GM19035 (cell line): Measurements from ENCODE around the gene IKZF1.
"Not testable (repeated sequence)": the region's sequence is repeated elsewhere in the genome, so short reads cannot be mapped to it uniquely, and the experiment has no call there.

Source experiments
- ATAC-seq: cut with Tn5 transposase; IDR thresholded peaks from one replicate; pipeline ENCODE4 v1.9.1; 2021; ENCODE audit not compliant: unreplicated experiment

The IKZF1 gene

DNA sequence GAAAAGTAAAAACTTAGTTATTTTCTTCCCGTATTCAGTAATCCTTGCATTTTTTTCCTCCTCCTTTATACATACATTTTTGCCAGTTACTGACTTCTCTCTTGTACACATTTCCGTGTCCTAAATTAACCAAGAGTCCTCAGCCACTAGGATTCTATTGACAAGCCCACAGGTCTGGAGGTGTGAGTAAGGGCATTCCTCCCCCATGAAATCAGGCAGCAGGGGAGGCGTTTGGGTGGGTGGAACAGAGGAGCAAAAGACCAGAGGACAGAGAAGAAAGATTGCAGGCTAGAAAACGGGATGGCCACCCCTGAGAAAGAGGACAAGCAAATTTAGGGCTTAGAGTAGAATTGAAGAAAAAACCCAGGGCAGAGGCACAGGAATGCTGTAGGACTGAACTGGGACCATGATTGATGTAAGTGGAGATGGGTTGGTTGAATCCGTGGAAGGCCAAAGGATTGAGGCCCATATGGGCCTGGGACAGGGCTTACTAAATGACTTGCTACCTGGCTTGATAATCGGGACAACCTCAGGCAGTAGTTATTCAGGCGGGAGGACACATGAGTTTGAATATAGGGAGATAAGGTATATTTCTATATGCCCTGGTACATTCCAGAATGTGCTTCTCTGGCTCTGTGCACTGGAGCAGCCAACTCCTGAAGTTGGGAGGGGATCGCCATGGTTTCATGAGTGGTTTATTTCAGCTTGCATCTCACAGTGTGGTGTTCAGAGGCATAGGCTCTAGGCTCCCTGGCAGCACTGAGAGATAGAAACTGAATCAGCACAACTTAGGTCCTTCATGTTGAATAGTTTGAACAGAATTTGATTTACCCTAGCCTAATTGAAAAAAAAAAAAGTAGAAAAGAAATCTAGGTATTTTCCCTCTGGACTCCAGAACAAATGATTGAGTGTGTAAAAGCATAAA, 28.0 kb downstream of the IKZF1 start:
- no peak for ATAC-seq

DNA sequence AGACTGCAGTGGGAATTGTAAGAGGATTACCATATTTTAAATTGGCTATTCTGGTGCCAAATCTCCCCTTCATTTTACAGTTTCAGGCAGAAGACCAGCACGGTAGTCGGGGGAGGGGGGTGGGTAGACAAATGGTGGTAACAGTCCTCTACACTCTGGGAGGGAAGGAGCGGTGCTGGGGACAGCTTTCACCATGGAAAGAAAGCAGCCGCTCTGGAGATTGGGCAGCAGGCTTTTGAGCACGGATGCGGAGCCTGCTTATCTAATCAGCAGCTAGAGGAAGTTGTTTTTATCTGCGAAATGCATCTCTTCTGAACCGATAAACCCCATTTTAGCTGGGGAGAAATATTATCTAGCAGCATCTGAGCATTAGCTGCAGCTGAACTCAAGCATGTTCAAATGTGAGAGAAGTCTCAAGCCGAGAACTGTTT, 28.7 kb downstream of the IKZF1 start:
- ATAC-seq: no peak

- ATAC-seq: no peak
These were observed 30.0 kb downstream of the IKZF1 start for GRCh38 chr7:50334341-50334994.

DNA sequence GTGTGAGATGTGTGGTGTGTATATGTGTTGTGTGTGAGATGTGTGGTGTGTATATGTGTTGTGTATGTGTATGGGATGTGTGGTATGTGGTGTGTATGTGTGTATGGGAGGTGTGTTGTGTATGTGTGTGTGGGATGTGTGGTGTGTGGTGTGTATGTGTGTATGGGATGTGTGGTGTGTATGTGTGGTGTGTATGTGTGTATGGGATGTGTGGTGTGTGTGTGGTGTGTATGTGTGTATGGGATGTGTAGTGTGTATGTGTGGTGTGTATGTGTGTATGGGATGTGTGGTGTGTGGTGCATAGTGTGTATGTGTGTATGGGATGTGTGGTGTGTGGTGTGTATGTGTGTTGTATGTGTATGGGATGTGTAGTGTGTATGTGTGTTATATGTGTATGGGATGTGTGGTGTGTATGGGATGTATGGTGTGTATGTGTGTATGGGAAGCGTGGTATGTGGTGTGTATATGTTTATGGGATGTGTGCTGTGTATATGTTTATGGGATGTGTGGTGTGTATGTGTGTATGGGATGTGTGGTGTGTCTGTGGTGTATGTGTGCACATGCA, 30.8 kb downstream of the IKZF1 start:
- ATAC-seq: no peak

DNA sequence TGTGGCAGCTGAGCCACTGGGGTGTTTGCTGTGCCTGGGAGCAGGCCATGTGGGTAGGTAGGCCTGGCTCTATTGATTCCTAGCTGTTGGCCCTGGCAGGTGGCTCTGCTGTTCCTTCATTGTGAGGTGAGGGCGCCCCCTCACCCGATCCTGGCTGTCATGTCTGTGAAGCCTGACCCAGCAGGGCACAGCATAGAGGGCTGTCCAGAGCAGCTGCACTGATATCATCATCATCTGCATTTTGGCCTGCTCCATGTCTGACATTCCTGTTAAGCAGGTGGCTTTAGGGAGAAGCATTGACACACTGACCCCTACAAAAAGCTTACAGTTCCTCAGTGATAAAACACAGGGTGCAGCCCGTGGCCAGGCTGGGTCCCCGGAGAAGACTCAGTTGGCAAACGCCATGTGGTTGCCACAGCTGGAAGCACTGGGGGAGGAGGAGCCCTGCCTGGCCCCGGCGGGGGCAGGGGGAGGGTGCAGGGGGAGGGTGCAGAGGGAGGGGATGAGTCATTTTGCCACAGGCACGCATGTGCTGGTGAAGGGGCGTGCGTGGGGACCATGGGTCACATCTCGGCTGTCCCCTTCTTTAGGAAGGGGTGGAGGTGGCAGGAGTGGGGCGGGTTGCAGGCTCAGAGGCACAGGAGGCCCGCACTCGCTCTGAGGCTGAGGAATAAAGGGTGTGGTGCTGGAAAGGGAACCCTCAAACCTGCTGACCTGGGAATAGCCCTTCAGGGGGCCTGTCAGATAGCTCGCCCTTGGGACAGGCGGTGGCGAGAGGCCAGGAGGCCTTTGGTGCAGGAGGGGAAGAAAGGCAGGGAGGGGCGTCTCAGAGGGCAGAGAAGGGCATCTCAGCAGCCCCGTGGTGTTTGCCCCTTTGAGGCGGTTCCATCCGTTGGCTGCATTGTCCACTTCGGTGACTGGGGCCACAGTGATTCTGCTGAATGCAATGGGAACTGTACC, 31.6 kb downstream of the IKZF1 start:
- peak; percentile 21 for ATAC-seq

DNA sequence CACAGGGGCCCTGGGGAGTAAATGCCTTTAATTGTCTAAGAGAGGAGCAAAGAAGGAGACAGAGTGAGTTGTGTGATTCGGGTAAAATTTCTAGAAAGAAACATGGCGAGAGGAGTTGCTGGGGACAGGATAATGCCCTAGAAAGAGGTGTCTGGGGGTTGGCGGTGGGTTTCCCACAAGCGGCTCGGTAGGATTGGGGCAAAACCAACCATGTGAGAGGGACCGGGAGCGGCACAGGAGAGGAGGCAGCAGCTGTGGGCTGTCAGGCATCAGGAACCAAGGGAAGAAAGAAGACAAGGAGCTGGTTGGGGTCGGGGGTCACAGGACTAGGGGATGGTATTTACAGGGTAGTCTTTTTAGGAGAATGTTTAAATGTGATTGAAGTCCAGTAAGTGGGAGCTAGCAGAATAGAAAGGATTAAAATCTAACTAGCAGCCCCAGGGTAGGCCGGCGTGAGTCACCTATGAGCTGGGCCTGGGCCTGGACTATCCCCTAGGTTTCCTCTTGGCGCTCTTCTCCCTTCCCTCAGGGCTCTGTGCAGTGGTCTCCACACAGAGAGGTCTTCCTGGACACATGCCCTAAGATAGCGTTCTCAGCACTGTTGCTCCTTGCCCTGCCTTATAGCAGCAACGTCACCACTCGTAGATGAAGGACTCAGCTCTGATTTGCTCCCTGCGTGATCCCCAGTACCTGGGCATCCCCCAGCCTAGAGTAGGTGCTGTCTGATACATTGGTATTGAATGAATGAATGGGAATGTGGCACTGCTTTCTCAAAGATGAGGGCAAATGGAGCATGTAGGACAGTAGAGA, 32.6 kb downstream of the IKZF1 start:
- ATAC-seq: no peak

DNA sequence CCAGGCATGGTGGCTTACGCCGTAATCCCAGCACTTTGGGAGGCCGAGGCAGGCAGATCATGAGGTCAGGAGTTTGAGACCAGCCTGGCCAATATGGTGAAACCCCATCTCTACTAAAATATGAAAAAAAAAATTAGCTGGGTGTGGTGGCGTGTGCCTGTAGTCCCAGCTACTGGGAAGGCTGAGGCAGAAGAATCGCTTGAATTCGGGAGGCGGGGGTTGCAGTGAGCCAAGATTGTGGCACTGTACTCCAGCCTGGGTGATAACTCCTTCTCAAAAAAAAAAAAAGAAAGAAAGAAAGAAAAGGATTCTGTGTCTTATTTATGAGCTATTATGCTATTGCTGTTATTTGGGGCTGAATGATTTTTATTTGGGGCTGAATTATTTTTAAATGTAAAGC, 35.0 kb downstream of the IKZF1 start:
- not testable (repeated sequence) for ATAC-seq

DNA sequence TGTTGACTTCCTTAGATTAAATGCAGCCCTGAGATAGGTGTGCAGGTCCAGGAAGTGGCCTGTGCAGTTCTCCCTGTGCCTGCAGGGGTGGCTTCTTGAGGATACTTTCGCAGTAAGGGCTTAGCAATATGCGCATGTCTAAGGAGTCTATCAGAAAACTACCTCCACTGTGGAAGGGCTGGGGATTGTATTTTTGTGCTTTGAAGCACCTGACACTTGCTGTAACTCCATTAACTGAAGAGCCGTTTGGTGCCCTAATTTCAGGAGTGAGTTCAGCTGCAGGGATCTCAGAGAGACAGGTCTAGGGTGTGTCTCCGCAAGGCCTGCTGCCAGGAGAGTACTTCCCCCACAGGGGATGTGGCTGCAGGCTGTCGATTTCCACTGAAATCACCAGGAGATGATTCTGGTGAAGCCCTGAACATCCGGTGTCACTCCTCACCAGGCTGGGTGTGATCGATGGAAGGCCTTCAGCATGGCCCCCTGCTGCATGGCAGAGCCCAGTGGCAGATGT, 35.5 kb downstream of the IKZF1 start:
- ATAC-seq: no peak

GRCh38 chr7:50341724-50342123, 37.2 kb downstream of the IKZF1 start:
- ATAC-seq: no peak

DNA sequence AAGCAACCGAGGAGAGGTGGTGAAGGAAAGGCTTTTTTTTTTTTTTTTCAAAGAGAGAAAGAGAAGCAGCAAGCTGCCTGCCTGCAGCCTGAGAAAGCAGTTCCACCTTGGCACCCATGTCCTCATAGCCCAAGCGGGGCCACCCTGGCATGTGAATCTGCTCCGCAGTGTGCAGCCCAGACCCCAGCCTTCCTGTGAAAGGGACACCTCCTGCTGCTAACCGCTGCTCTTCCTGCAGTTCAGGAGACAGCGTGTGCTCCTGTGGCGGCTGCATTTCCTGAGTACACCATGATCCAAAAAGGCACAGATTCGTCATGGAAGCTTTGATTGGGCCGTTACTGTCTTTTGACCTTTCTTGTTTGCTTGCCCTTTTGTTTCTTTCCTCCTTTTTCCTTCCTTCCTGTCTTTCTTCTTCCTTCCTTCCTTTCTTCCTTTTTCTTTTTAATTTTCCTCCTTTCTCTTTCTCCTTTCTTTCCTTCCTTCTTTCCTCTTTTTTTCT, 38.1 kb downstream of the IKZF1 start:
- no peak for ATAC-seq

GRCh38 chr7:50346545-50347497, 42.3 kb downstream of the IKZF1 start:
- ATAC-seq: no peak

GRCh38 chr7:50347693-50348092, 43.2 kb downstream of the IKZF1 start:
- no peak for ATAC-seq

- ATAC-seq: no peak
These were observed 44.1 kb downstream of the IKZF1 start for GRCh38 chr7:50348469-50349162.

DNA sequence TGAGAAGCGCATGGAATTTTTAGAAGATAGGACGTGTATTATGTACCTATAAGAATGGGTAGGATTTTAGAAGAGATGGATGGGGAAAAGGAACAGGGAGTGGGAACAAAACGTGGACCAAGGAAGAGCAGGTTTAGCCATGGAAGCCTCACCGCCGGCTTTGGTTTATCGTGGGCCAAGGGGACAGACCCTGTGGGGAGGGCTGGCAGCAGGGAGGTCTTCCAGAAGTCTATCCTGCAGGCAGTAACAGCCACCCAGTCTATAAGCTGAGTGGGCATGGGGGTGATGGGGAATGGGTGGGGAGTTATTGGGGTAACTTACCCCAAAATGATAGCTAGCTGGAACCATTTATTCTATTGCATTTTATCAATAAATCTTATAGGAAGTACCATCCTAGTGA, 44.9 kb downstream of the IKZF1 start:
- no peak for ATAC-seq

DNA sequence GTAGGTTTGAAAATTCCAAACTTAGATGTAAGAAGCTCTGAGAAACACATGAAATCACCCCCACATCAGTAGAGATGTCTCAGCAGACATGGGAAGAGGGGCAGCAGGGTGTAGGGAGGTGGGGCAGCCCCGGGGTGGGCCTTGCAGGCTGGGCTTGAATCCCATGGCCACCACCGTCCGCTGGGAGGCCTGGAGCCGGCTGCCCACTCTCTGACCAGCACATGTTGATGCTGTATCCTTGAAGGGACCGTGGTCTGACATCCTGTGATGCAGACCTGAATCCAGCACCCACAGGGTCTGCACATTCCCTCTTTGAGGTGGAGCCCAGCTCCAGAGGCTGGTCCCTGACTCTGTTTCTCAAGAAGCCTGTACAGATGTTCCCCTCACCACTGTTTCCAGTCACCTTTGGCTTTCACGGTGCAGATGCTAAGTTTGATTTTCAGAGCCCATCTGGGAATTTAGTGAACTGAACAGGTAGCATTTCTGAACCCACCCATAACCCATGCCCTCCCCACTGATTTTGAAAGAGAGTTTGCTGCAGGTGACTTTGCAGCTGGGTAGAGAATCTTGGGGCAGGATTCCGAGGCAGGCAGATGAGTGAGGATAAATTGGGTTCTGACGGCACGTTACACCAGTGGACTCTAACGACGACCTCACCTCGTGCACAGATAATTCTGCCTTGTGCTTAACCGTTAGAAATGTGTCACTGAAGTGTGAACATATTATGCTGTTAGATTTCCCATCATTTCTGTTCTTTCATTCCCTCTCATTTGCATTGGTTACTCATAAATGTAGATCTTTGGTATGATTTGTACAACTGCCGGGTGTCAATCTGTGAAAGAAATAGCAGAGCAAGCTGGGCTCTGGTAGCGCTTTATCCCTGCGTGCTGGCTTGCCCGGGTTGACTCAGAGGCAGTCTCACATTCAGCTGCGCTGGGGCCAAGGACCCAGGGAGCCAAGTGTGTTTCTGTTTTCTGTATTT, 45.7 kb downstream of the IKZF1 start:
- peak; percentile 76 for ATAC-seq

DNA sequence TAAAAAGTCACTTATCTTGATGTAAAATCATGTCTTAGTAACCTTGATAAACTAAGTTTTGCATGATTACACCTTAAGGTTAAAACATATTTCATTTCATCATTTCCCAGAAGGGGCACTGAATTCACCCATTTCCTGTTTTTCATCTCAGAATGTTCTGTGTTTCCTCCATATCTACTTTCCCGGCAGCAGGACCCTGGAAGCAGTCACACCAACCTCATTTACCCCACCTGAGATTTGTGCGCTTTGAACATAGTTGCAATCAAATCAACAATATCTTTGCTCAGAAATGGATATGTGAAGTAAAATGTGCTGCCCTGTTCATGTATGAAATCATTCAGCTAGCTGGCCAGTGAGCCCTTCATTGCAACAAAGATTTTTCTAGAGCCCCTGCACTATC, 46.8 kb downstream of the IKZF1 start:
- no peak for ATAC-seq

DNA sequence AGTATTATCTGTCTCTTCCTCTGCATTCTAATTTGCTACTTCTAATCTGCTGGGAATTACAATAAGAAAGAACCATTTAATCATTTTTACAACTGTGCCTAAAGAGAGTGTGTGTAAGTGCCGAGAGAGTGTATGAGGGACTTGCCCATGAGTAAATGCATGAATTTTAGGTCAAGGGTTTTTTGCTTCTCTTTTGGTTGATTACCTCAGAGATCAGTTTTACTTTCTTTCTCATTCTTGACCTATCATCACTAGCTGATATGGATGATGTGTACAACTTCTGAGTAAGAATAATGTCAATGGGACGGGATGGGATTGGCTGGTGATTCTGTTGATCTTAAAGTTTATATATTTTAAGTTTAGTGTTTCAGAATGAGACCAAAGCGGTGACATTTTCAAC, 47.8 kb downstream of the IKZF1 start:
- ATAC-seq: peak; percentile 75
